Measurements from ENCODE around the gene PDE11A. TPM values are rescaled to one million over a fixed set of nuclear protein-coding genes. Genes with fewer than 3 reads are reported as not detected.

Gene PDE11A
- polyA plus RNA-seq, 5 donors, result 0.18 to 0.37 (median 0.25) TPM

DNA sequence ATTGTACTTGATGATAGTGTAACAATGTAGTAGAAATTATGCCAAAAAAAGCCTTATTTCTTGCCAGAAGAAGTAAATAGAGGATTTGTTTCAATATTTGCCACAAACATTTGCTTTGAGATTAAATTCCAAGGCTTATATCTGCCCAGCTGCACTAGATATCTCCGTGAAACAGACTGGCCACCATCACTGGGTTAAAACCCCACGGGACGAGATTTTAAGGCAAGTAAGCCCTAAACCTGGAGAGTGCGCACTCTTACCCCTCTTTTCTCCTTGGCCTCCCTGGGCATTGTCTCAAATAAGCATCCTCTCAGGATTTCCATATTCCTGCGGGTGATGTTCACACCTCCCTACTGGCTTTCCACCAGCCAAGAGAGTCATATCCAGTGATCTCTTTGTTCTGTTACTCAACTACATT, 345.6 kb downstream of the PDE11A start:
- no peak for DNase-seq

DNA sequence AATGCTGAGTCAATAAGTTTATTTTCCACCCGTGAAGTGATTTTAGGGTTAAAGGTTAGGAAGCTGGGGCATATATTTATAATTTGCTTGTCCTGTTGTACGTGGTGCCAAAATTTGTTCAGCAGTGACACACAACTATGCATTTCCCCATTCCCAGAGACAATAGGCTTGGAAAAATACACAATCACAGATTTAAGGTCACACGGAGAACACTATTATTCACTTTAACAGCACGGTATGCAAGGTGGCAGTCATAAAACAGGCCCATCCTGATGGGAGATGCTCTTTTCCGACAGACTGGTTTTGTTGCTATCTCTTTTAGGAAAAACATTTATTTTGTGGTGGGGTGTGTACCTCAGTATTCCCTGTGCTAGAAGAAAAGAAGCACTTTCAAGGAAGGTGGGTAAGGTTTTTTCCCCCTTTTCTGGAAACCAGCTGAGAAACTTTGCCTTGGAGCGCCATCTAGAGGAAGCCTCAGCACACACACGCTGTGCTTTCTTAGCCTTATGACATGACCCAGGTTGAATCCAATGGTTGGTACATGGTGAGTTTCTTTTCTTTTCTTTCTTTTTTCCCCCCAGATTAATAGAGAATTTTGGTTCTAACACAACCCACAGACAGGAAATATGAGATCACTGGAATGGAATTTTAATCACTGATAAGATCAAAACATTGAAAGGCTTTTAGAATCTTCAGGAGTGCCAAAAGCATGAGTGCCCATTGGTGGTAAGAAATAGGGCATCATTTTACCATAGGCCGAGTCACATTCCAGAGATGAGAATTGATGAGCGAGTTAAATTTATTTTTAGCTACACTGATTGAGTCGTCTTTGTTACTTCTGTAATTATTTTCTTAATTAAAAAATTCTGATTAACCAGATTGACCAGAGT, 347.9 kb downstream of the PDE11A start:
- peak; percentile 35 to 64 for DNase-seq

DNA sequence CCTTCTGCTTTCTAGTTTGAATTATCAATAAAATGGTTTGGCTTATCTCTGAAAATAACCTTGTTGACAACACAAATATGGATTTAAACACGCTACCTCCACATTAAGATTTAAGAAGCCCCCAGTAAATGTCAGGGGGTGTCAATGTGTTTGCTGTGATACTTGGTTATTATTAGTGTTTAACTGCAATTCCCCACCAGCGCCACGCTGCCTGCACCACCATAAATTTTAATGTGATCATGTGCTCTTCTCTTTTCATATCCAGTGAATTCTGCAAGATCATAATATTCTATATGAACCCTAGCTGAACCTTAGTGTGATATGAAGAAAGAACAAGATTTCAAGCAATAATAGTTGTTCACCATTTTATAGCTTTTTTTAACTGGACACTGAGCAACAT, 349.3 kb downstream of the PDE11A start:
- DNase-seq, result no peak

DNA sequence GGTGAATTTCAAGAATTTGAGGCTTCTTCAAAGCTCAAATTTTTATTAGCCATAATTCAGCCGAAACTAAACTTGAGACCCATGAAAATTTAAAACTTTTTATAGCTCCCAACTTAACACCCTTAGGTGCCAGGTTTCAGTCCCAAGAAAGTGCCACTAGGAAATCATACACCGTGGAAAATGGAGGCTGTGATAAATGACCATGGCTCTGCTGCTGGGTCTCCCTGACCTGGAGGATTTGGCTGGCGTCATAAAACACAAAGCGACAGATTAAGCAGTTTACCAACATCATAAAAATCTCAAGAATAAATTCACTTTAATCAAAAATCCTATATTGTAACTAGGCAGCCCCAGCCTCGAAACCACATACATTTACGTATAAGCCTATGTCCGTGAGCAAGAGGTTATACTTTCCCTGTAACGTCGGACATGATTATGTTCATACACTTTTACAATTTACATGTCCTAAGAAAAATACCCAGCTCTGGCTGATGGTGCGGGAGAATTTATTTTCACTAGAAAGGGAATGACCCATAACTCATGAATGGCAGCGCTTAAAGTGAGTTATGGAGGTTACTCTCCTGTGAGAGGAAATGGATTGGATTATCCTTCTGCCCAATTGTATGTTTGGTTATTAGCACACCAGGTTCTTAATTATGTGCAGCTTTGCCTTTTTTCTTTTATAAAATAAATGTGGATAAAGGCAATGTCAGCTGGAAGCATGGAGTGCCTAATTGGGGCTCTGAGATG, 350.6 kb downstream of the PDE11A start:
- no peak for DNase-seq

DNA sequence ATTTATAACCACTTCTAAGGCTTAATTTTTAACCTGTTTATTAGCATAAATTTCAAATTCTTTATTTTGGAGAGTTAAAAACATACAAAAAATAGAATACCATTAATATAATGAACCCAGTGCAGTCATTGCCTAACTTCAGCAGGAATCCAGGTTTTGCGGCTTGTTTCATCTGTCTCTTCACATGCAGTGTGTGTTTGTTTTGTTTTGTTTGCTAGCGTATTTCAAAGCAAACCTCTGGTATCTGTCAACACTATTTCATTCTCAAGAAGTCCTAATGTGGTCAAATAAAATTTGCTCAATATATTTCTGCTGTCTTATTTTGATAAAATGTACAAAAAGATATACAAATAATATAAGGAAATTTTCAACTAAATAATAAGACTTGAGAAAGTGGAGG, 351.5 kb downstream of the PDE11A start:
- DNase-seq, result no peak

DNA sequence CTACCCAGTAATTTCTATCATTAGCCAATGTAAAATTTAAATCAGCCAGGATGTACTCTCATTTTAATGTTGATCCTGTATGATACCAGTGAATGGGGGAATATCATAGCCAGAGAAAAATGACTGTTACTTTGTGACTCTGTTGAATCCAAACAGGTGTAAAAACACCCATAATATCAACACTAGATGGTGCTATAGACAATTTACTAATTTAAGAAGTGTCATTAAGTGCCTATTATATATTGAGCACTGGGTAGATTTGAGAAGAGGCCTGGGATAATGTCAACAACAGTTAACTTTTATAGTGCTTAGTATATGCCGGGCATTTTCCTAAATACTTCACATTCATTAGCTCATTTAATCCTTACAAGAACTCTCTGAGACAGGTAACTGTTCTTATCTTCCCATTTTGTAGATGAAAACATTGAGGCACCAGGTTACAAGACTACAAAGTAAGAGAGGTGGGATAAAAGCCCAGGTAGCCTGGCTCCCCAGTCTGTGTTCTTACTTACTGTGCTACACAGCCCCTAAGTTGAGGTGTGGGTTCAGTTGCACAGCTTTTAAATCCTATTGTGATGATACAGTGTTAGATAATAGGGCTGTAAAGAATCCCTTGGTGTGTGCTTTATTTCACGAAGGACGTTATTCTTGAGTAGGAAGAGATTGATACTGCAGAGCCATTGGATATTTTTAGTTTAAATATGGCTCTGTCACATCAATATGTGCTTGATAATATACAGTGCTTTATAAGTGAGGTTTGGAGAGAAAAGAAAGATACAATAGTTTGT, 354.6 kb downstream of the PDE11A start:
- no peak for DNase-seq

DNA sequence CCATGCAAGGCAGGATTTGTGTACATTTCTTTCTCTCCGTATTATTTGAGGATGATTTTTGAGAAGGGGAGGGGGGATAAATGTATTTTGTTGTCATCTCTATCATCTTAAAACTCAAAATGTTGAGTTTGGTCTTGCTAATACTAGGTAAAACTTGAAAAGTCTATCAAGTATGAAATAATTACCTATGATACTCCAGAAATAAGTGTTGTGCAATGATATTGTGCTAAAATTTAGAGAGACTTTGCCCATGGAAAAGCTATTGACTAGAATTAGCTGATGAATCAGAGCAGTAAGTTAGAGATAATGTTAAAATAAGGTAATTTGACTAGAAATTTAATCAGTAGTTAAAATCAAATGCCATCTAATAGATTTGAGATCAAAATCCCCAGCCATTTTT, 356.1 kb downstream of the PDE11A start:
- no peak for DNase-seq

DNA sequence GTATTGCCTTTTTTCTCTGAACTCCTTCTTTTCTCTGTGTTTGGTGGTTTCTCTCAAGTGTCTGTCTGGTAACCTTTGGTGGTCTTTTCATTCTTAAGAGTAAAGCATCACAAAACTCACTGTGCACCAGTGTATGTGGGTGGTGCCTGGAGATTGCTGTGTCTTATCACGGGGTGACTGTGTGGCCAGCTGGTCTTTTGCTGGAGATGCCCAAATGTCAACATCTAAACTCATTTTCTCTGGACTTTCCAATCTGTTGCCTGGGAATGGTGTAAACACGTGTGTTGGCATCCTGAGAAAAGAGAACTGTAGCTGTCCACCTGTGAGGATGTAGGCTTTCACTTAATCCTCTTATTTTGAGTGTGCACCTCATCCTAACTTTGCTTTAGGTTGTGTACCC, 356.8 kb downstream of the PDE11A start:
- DNase-seq, result no peak

DNA sequence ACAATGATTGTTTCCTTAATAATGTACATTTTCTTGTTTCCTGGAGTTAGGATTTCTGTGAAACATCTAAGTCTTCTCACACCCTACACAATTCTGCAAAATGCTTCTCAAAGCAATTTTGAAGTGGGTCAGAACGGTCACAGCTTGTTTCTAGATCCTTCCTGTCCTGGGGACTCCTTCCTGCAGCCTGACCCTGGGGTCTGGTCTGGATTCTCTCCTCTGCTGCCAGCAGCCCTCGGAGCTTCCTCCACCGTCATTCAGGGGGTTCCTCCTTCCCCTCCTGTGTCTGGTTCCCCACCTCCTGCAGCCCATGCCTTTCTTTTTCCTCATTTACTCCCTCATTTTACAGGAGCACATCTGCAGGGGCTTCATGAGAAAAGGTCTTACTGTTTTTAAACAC, 357.9 kb downstream of the PDE11A start:
- no peak for DNase-seq

DNA sequence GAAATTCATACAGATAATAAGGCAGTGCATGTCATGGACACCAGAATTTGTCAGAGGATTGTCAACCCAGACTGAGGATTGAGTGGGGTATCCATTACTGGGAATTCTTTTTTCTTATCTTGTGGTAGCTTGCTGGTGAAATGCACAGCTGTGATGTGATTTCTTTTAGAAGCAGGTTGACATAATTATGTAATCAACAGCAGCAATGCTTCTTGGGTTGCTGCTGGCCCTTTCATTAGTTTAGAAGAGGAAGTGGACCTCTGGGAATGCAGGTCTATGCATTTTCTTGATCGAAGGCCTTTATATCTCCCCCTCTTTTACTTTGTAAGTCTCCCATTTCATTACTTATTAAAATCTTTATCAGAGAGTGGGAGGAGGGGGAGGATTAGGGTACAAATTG, 360.1 kb downstream of the PDE11A start:
- no peak for DNase-seq

DNA sequence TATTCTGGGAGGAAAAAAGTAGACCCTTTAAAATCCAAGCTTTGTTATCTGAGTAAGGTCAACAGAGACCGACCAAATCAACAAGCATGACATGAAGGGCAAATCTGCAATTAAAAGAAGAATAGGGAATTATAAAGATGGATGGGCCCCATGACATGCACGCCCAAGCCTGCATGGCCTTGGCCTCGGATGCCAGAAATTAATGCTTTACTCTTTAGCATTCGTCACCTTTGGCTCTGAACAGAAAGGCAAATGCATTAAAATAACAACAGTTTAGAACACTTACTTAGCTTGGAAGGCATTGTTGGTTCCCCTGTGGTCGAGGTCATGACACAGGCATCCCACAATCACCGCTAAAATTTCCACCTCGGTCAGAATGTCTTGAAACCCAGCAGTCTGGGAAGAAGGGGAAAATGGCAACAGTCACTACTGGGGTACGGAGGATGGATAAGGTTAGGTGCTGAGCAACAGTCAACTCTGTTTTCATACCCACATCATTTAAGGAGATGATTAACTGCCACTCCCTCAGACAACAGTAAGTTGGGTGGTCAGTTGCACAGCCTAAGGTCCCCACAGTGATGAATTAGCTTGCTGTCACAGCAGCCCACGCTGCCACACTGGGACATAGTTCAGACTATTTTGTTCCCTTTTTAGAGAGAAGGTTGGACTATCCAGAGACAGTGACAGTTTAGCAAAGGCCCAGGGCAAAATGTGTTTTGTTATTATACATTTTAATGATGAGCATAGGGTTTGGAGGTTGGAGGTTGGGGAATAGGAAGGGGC, 360.9 kb downstream of the PDE11A start:
- no peak for DNase-seq

DNA sequence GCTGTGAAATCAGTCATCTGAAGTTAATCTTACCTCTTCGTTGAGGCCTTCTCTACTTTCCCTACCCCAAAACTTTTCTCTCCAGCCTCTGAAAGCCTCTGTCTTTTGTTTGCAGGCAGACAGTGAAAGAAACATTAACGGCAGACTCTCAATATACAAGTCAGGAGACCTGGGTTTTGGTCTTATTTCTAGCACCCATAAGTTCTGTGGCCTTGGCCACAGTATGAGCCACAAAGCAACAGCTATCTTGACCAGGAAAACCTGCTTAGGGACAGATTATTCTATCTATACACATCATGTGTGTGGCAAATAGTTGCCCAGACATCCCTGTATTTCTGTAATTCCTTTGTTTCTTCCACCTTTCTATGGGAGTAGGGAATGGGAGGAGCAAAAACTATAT, 361.7 kb downstream of the PDE11A start:
- no peak for DNase-seq

DNA sequence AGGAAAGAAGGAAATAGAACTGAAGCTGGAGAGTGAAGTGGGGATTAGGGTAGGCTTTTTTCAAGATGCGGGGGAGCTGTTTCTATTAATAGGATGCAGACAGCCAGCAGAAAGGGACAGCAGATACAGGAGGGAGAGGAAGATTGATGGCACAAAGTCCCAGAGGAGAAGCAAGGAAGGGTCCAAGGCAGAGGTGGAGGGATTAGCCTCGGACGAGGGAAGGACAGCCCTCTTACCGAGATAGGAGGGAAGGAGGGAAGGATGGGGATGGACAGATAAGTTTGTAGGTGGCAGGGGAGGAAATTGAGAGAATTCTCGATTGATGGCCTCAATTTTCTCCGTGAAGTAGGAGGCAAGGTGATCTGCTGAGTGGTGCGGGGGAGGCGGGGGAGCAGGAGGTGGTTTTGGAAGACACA, 362.6 kb downstream of the PDE11A start:
- no peak for DNase-seq

DNA sequence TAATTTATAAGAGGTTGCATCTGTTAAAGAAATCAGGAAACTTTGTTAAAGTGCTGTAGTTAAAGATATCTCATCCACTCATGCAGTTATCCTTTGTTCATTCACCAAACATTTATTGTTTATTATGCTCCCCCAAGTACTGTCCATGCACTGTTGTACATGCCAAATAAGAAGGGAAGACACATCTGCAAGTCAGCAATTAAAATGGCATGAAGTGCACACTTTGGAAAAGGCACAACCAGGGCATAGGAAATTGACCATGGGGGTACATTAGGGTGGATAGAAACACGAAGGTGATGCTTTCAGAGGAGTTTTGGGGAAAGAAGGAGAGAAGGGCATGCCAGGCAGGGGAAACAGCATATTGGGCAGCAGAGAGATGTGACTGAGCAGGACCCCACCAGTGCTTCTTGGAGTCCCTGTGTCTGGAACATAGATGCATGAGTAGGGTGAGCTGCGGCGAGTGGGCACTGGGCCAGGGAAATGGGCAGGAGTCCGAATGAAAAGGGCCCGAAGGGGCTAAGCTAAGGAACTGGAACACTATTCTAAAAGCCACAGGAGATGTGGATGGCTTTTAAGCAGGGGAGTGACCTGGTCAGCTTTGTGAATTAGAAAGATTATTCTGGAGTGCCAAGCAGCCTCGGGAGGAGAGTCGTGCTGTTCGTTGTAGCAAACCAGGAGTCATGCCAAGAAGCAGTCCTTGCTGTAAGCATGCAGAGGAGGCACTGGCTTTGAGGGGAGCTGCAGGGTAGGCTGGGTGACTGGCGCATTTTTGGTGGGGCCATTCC, 363.7 kb downstream of the PDE11A start:
- DNase-seq, result no peak

DNA sequence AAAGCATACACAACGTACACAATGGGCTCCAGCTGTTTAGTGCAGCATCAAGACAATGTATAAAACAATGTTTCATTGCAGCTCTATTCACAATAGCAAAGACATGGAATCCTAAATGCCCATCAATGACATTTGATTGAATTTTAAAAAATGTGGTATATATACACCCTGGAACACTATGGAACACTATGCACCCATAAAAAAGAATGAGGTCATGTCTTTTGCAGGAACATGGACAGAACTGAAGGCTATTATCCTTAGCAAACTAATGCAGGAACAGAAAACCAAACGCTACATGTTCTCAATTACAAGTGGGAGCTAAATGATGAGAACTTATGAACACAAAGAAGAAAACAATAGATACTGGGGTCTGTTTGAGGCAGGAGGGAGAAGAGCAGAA, 364.5 kb downstream of the PDE11A start:
- DNase-seq, result no peak

DNA sequence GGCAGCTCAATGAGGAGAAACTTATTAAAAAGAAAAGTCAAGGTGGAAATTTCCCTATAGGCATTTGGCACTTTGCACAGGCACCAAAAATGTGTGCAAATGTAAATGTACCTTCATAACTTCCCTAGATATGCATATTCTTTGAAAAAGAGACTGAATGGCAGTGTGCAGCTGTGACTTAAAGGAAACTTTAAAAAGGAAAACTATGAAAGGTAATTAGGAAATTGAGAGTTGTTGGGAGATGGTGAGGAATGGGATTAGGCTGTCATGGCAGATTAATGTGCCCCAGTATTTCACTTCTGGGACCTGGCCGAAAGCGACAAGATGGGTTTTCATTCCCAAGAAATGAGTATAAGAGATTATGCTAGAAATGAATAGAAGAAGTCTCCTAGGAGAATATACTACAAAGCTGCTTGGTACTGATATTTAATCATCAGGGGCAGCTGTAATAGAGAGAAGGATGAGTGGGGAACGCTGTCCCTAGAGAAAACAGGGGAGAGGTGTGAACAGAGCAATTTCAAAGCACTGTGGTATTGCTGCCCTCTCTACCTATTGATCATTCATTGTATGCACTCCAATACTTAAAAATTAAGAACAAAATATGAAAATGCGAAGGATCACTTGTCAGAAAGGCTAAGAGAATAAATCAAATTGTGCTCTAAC, 366.9 kb downstream of the PDE11A start:
- no peak for DNase-seq

DNA sequence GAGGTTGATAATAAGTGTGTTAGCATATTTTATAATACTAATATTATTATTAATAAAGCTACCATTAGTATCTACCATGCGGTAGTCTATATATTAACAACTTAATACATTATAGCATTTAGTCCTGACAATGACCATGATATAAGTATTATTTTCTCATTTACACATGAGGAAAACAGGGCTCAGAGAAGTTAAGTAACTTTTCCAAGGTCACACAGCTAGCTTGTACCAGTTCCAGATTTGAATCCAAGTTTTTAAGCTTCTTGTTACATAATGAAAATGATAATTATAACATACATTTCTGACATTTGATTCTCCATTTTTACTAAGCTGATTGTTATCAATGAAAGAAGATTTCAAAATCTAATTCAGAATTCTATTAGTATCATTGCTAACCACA, 369.4 kb downstream of the PDE11A start:
- DNase-seq, result no peak

DNA sequence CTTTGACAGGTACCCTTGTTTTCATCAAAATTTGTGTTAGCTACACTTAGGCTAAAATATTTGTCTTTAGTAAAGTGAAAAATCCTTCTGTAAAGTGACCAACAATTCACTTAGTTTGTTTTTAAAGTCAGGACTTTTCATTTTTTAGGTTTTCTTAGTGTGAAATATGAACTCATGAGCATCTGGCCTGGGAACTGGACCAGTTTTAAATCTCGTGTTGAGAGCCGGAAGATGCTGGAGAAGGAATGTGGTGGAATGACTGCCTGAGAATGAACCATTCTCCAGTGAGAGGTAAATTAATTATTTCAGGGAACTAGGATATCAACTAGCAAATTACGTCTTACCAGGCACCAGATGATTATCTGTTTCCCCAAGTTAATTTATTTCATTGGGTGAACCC, 374.3 kb downstream of the PDE11A start:
- DNase-seq, result no peak

DNA sequence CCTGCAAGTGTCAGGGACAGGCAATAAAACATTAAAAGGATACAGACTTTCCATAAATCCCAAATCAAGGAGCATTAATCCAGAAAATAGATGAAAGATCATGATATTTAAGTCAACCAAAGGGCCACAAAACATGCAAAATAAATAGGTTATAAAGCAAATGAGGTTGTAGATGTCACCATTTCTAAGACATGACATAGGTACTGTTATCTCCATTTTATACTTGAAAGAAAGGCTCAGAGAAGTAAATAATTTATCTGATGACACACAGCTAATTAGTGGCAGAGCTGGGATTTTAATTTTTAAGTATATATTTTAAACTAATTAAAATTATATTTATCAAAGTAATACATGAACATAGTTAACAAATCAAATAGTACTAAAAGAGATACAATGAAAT, 378.2 kb downstream of the PDE11A start:
- DNase-seq, result no peak

DNA sequence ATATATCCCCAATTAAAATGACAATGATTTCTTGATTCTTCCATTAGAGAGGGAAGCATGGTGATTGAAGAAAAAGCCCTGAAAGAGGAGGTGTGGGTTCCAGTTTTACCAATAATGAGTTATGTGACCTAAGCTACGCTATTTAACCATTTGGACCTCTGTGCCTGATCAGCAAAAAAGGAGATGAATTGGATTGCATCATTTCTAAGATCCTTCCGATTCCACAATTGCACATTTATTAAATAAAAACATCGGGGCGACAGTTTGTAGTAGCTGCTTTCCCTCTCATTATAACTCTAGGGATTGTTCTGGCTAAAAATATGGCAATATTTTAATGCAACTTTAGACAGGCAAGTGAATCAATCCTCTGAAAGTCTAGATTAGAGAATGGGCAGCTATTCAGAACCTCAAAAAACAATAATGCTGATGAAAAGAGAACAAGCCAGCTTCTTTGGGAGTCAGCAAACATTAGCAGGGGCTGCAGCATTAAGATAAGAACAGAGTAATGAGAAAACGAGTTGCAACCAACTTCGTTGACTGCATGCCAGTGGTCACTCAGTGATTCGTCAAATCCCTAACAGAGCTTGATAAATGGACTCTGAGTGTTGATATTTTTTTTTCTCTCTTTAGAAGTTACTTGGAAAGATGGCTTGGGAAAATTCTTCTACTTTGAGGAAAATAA, 378.8 kb downstream of the PDE11A start:
- no peak for DNase-seq
